Lung (tissue), 12 donors: ENCODE data around the gene SEMA6B. TPM values are rescaled to one million over a fixed set of nuclear protein-coding genes. Genes with fewer than 3 reads are reported as not detected.

Experiments
- ATAC-seq: fragments of 200-7000 bp; cut with Tn5 transposase; one replicate; pipeline ENCODE4 v1.9.1; 2020; ENCODE audit warnings: moderate number of reproducible peaks; ENCODE audit not compliant: insufficient read depth, low FRiP score
- DNase-seq, 3 donors: peaks; one replicate each; pipeline ENCODE4 v3.0.0-alpha.2; 2013 to 2017
- H3K27ac ChIP-seq, 2 donors: one replicate each; pipeline ENCODE4 v1.5.1; 2013; ENCODE audit warnings: mild to moderate bottlenecking in 2 of 2, moderate library complexity in 2 of 2, control low read depth in 1 of 2, inconsistent platforms in 1 of 2, low read depth in 1 of 2, low read length in 1 of 2
- H3K27me3 ChIP-seq, 3 donors: one replicate each; pipeline ENCODE4 v1.5.1; 2013; ENCODE audit warnings: low read length in 2 of 3; ENCODE audit not compliant: control insufficient read depth in 3 of 3, insufficient read depth in 3 of 3
- H3K36me3 ChIP-seq, 4 donors: one replicate each; pipeline ENCODE4 v1.5.1; 2013; ENCODE audit warnings: low read length in 4 of 4, mild to moderate bottlenecking in 1 of 4, moderate library complexity in 1 of 4; ENCODE audit not compliant: control insufficient read depth in 4 of 4, insufficient read depth in 4 of 4
- H3K4me1 ChIP-seq, 5 donors: one replicate each; pipeline ENCODE4 v1.5.1; 2013; ENCODE audit warnings: low read length in 5 of 5, mild to moderate bottlenecking in 2 of 5, moderate library complexity in 1 of 5; ENCODE audit not compliant: control insufficient read depth in 5 of 5, insufficient read depth in 5 of 5
- H3K4me3 ChIP-seq: one replicate; pipeline ENCODE4 v1.5.1; 2013; ENCODE audit warnings: mild to moderate bottlenecking, control low read depth, moderate library complexity
- H3K9ac ChIP-seq, 2 donors: one replicate each; pipeline ENCODE4 v1.5.1; 2013; ENCODE audit warnings: low read length in 2 of 2, control low read depth in 1 of 2; ENCODE audit not compliant: insufficient read depth in 1 of 2
- H3K9me3 ChIP-seq, 4 donors: one replicate each; pipeline ENCODE4 v1.5.1; 2013; ENCODE audit warnings: low read length in 3 of 4, mild to moderate bottlenecking in 1 of 4, moderate library complexity in 1 of 4; ENCODE audit not compliant: control insufficient read depth in 4 of 4, insufficient read depth in 3 of 4
- CTCF ChIP-seq: IDR thresholded peaks from 2 replicates; pipeline ENCODE4 v1.5.1; 2012; ENCODE audit warnings: mild to moderate bottlenecking; ENCODE audit errors: control extremely low read depth, extremely low read depth
- WGBS, 2 donors: extraction: QIAGEN DNeasy Blood & Tissue Kit; methylation state at CpG; one replicate each; pipeline ENCODE4 v1.1.7; 2013; 5-methylcytosine and 5-hydroxymethylcytosine counted together
- polyA plus RNA-seq, 2 donors: library from polyadenylated mRNA; stranded (reverse); fragments of 200-250 nt; gene quantifications; one replicate each; pipeline ENCODE4 v1.2.1, GENCODE V29; 2013
- total RNA-seq, 2 donors: library from RNA; depleted of rRNA in 1 of 2; stranded (reverse); fragments of >200 nt in 1 of 2; gene quantifications; one replicate each; pipeline ENCODE4 v1.2.1, GENCODE V29; 2014 to 2021
- donor health status: control.
- donor health status: control.
- donor health status: Bipolar disorder and iron deficiency.
- donor health status: healthy.
- donor health status: DM: yes; HTN: yes; CAD: no.

SEMA6B gene
- total and polyA plus RNA-seq, 4 donors: 3.2 to 38.5 (median 20.1) TPM

- no peak for ATAC-seq
- no peak overlapping the region for H3K27ac ChIP-seq
- TF ChIP-seq CTCF: no peak
- H3K9me3 ChIP-seq: peaks cover 0 to 7% (median 0%) of the 10 kb centered on the region in 4 donors
- H3K9ac ChIP-seq: no peak overlapping the region
- peaks cover 13 to 40% (median 38%) of the 10 kb centered on the region in 3 donors for H3K27me3 ChIP-seq
- H3K36me3 ChIP-seq: no peaks in the 10 kb centered on the region
- H3K4me1 ChIP-seq: peaks cover 0 to 8% (median 5%) of the 10 kb centered on the region in 5 donors
- DNase-seq: peak in 1 of 3 donors; percentile 46
- H3K4me3 ChIP-seq: no peak overlapping the region
- WGBS, 2 donors: 13 to 16% methylated on average over 38 to 56 of the region's 57 CpGs
These were observed 22.4 kb upstream of the SEMA6B start for GRCh38 chr19:4581666-4582553.

- DNase-seq (no peak), ATAC-seq (no peak)
- no peak overlapping the region for H3K4me3 ChIP-seq
- no peak for TF ChIP-seq CTCF
- H3K4me1 ChIP-seq: peaks cover 0 to 8% (median 5%) of the 10 kb centered on the region in 5 donors
- no peaks in the 10 kb centered on the region for H3K36me3 ChIP-seq
- H3K27ac ChIP-seq: no peak overlapping the region
- peaks cover 0 to 8% (median 0%) of the 10 kb centered on the region in 4 donors for H3K9me3 ChIP-seq
- H3K27me3 ChIP-seq: peaks cover 13 to 38% (median 38%) of the 10 kb centered on the region in 3 donors
- 0 to 1% methylated on average over 16 to 62 of the region's 62 CpGs for WGBS, 2 donors
- H3K9ac ChIP-seq: no peak overlapping the region
These were observed 21.6 kb upstream of the SEMA6B start for GRCh38 chr19:4580961-4581665.

GRCh38 chr19:4580021-4580901 is 20.8 kb upstream of the SEMA6B start:
- Histone ChIP-seq H3K4me1 (peaks cover 0 to 10% (median 5%) of the 10 kb centered on the region in 5 donors), H3K4me3 (no peak overlapping the region), H3K9me3 (peaks cover 0 to 4% (median 0%) of the 10 kb centered on the region in 4 donors), H3K9ac (no peak overlapping the region), H3K36me3 (no peaks in the 10 kb centered on the region), H3K27me3 (peaks cover 13 to 38% (median 32%) of the 10 kb centered on the region in 3 donors), H3K27ac (no peak overlapping the region)
- ATAC-seq (no peak), DNase-seq (no peak)
- 6% methylated on average over 39 to 50 of the region's 50 CpGs for WGBS, 2 donors
- no peak for TF ChIP-seq CTCF
